NCI-H2196 treated with DMSO at 0.1 percent for 48 hours (cell line): Measurements from ENCODE around the gene FAM180A.

ENCODE experiments used
- DNase-seq: peaks from one replicate; lab custom pipeline; 2025; ENCODE audit not compliant: unreplicated experiment; lab: John Stamatoyannopoulos, UW

Gene FAM180A

DNA sequence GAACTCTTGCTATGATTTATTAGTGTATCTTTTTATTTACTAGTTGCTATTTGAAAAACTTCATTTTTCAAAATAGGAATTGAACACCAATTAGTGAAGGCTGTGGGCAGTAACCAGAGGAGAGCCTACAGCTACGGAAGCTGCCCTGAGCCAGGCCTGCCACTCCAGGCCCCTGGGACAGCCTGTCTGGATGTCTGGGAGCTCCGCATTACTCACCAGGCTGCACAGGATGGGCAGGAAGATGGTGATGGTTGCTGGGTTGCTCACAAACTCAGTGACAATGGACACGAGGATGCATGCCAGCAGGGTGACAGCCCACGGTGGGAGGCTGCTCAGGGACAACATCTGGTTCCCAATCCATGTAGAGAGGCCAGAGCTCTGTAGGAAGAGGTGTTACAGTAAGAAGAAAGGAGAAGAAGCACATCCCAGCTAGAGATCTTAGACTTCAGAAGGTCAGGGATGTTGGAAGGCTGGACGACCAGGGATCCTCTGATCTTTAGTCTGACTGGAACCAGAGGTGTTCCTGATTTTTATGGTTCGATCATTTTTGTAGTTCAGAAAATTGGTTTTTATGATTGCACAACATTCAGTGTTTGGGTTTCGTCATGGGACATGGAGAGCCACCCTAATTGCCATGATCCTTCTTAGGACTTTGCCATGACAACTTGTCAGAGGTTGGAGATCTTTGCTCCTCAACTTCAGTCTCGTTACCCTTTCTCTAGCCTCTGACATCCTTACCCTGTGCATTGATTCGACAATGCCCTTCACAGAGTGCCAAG lies 63.1 kb downstream of the FAM180A start:
- no peak for DNase-seq

DNA sequence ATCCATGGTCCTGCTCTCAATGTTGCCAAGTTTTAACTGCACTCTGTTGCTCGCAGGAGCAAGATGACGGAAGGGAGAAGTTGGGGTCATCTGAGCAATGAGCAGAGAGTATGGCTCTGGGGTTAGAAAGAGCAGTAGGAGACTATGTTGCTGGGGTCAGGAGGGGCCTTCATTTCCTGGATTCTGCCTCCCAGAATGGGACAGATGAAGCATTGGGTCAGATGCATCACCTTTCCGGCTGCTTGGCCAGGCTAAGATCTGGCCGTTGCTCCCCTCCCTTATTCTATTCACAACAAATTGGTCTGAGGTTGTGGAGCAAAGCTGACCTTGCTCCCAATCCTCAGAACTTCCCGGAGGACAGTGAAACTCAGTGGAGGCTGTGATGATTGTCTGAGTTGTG lies 63.9 kb downstream of the FAM180A start:
- DNase-seq, result no peak

- DNase-seq, result no peak
Measured at GRCh38 chr7:135684136-135684535, 64.5 kb downstream of the FAM180A start.

- no peak for DNase-seq
Measured at GRCh38 chr7:135683609-135684008, 65.0 kb downstream of the FAM180A start.

GRCh38 chr7:135682191-135682590 lies 66.4 kb downstream of the FAM180A start:
- DNase-seq, result no peak

- DNase-seq, result no peak
Measured at GRCh38 chr7:135681762-135682161, 66.9 kb downstream of the FAM180A start.
